ENCODE measurements around the gene INPP5A.
A peak's percentile ranks its signal among the peaks of the same experiment; 100 is the strongest.
"Not testable (repeated sequence)": the region's sequence is repeated elsewhere in the genome, so short reads cannot be mapped to it uniquely, and the experiment has no call there.

The INPP5A gene

GRCh38 chr10:132504501-132505272, 32.9 kb upstream of the INPP5A start:
- no peak for DNase-seq (ENCODE audit: low spot score)

GRCh38 chr10:132505546-132505945, 32.0 kb upstream of the INPP5A start:
- DNase-seq (ENCODE audit: low spot score) = not testable (repeated sequence)

- peak; percentile 66 for DNase-seq (ENCODE audit: low spot score)
Measured at GRCh38 chr10:132506711-132507408, 30.7 kb upstream of the INPP5A start.

- peak; percentile 53 for DNase-seq (ENCODE audit: low spot score)
Measured at GRCh38 chr10:132507409-132507955, 30.1 kb upstream of the INPP5A start.

- DNase-seq (ENCODE audit: low spot score) = peak; percentile 63
Measured at GRCh38 chr10:132507956-132508490, 29.6 kb upstream of the INPP5A start.

- peak; percentile 46 for DNase-seq (ENCODE audit: low spot score)
Measured at GRCh38 chr10:132508581-132509443, 28.8 kb upstream of the INPP5A start.

- DNase-seq (ENCODE audit: low spot score) = peak; percentile 60
Measured at GRCh38 chr10:132509506-132510173, 27.9 kb upstream of the INPP5A start.

GRCh38 chr10:132510174-132510611, 27.4 kb upstream of the INPP5A start:
- DNase-seq (ENCODE audit: low spot score) = peak; percentile 9

GRCh38 chr10:132511121-132512051, 26.2 kb upstream of the INPP5A start:
- DNase-seq (ENCODE audit: low spot score) = peak; percentile 67

- peak; percentile 47 for DNase-seq (ENCODE audit: low spot score)
Measured at GRCh38 chr10:132512052-132512442, 25.5 kb upstream of the INPP5A start.

- peak; percentile 47 for DNase-seq (ENCODE audit: low spot score)
Measured at GRCh38 chr10:132512693-132513345, 24.8 kb upstream of the INPP5A start.

- DNase-seq (ENCODE audit: low spot score) = peak; percentile 79
Measured at GRCh38 chr10:132514821-132515520, 22.6 kb upstream of the INPP5A start.

- DNase-seq (ENCODE audit: low spot score) = peak; percentile 68
Measured at GRCh38 chr10:132515811-132516726, 21.5 kb upstream of the INPP5A start.

GRCh38 chr10:132516771-132517725, 20.5 kb upstream of the INPP5A start:
- peak; percentile 93 for DNase-seq (ENCODE audit: low spot score)

GRCh38 chr10:132517951-132518521, 19.6 kb upstream of the INPP5A start:
- DNase-seq (ENCODE audit: low spot score) = peak; percentile 65

Measured in left forelimb (tissue), 1 donor.